GM19238 (cell line): Measurements from ENCODE around the gene FXN.

Source experiments
- DNase-seq: peaks from one replicate; pipeline ENCODE4 v3.0.0; 2011; ENCODE audit warnings: low spot score; ENCODE audit not compliant: insufficient read length

FXN gene

GRCh38 chr9:69137311-69137710 lies 101.8 kb downstream of the FXN start:
- no peak for DNase-seq

DNA sequence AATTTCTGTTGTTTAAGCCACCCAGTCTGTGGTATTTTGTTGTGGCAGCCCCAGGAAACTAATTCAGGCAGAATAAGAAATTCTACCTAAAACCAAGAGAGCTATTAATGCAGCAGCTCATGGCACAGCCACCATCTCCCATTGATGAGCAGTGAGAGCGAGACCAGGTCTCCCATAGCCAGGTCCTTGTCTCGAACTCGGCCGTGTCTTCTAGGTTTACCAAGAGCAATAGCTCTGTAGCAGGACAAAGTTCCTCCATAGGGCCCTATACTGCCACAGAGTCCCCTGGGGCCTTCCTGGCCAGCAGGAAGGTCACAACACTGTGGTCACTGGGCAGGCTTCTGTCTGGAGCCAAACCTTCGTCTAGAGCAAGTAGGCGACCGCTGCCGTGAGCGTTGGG lies 104.0 kb downstream of the FXN start:
- DNase-seq: no peak

GRCh38 chr9:69140123-69140735 lies 104.7 kb downstream of the FXN start:
- DNase-seq: no peak

DNA sequence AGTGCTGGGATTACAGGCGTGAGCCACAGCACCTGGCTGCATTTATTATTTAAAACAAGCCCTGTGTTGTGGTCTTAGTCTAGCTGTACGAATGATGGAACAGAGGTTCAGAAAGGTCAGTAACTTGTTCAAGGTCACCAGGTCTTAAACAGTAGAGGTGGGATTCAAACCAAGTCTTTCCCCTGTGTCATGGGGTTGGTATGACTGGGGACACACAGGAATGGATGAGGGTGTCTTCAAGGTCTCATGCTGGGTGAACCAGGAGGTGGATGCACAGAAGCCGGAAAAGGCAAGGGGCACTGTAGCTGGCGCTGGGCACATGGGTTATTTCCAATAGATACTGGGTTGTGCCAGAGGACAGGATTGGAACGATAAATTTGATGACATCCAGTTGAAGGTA lies 106.3 kb downstream of the FXN start:
- DNase-seq: no peak

- DNase-seq: no peak
Measured at GRCh38 chr9:69143291-69143690, 107.7 kb downstream of the FXN start.

GRCh38 chr9:69145144-69145715 lies 109.7 kb downstream of the FXN start:
- DNase-seq: no peak

DNA sequence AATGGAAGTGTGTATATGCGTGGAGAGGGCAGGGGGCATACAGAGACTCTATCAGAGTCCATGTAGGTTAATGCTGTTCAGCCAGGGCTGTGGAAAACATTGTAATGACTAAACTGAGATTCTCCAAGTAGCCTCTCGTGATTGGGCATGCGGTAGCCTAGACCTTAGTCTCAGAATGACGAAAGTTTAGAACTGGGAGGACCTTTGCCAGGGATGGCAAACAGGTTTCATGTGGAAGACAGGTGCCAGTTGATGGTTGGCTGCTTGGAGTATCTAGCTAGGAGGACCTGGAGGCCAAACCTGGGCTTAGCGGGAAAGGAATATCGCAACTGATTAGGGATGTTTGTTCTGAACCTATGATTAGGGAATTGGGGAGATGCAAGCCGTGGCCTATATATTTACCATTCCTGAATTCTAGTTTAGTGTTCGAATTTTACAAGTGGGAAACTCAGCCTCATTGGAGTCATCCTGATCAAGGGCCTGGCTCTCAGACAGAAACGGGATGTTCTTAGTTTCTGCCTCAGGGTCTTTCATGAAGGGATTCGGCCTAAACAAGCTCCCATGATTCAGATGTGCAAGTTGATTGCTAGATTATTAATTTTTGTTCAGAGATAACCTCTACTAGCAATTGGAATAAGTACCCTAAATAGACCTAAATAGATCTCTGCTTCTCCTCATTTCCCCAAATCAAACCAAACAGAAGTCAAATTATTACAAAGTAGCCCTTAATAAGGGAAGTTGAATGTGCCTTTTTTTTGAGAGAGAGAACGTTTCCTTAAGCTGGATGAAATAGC lies 111.7 kb downstream of the FXN start:
- DNase-seq: no peak

- DNase-seq: no peak
Measured at GRCh38 chr9:69149321-69149807, 113.8 kb downstream of the FXN start.
